ENCODE results near the gene SMCHD1. TPM values are rescaled to one million over a fixed set of nuclear protein-coding genes. Genes with fewer than 3 reads are reported as not detected.

Gene SMCHD1
- total and polyA plus RNA-seq, 7 donors = 6.2 to 23.0 (median 20.3) TPM

DNA sequence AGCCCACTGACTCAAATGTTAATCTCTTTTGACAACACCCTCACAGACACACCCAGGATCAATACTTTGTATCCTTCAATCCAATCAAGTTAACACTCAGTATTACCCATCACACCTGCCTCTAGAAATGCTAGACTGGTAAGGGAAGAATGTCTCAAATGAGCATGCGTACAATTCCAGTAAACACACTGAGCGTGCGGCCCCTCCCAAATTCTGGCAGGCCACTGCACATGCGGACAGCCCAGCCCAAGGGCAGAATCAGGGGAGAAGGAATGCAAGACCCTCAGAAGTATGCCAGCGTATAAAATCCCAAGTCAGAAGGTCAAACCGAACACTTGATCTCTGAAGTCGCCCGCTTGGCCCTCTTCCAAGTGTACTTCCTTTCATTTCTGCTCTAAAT is 183.7 kb downstream of the SMCHD1 start:
- intact Hi-C loops (cut with DNase I) = no loop called here
- TF ChIP-seq, protein P1, sequence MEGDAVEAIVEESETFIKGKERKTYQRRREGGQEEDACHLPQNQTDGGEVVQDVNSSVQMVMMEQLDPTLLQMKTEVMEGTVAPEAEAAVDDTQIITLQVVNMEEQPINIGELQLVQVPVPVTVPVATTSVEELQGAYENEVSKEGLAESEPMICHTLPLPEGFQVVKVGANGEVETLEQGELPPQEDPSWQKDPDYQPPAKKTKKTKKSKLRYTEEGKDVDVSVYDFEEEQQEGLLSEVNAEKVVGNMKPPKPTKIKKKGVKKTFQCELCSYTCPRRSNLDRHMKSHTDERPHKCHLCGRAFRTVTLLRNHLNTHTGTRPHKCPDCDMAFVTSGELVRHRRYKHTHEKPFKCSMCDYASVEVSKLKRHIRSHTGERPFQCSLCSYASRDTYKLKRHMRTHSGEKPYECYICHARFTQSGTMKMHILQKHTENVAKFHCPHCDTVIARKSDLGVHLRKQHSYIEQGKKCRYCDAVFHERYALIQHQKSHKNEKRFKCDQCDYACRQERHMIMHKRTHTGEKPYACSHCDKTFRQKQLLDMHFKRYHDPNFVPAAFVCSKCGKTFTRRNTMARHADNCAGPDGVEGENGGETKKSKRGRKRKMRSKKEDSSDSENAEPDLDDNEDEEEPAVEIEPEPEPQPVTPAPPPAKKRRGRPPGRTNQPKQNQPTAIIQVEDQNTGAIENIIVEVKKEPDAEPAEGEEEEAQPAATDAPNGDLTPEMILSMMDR (IDR thresholded peaks at IDR 0.05) = no peak

GRCh38 chr18:2840521-2840920 is 185.0 kb downstream of the SMCHD1 start:
- TF ChIP-seq, protein P1 (IDR thresholded peaks at IDR 0.05) = no peak
- DNase-seq (no peak), ATAC-seq (no peak)
- intact Hi-C loops (cut with DNase I) = no loop called here
- no peaks in the 10 kb centered on the region for H3K4me1 ChIP-seq
- 93 to 98% (median 96%) methylated on average over 1 of the region's 1 CpG for WGBS, 3 donors
- H3K9me3 ChIP-seq = no peaks in the 10 kb centered on the region
- no peaks in the 10 kb centered on the region for H3K36me3 ChIP-seq (ENCODE audit: insufficient read depth in 1 of 2, low read depth in 1 of 2)
- no peak overlapping the region for H3K4me3 ChIP-seq
- H3K27ac ChIP-seq = no peak overlapping the region
- H3K27me3 ChIP-seq (ENCODE audit: insufficient read depth in 3 of 3, low read length in 2 of 3) = peaks cover 0 to 13% (median 0%) of the 10 kb centered on the region in 3 donors

More for the DNA sequence above, 183.7 kb downstream of the SMCHD1 start:
- no peaks in the 10 kb centered on the region for H3K9me3 ChIP-seq
- H3K4me1 ChIP-seq = no peaks in the 10 kb centered on the region
- no peak for DNase-seq
- WGBS, 3 donors = 65 to 70% (median 69%) methylated on average over 8 of the region's 8 CpGs
- H3K27me3 ChIP-seq (ENCODE audit: insufficient read depth in 3 of 3, low read length in 2 of 3) = peaks cover 0 to 1% (median 0%) of the 10 kb centered on the region in 3 donors
- ATAC-seq = no peak
- H3K4me3 ChIP-seq = no peak overlapping the region
- H3K36me3 ChIP-seq (ENCODE audit: insufficient read depth in 1 of 2, low read depth in 1 of 2) = no peaks in the 10 kb centered on the region
- no peak overlapping the region for H3K27ac ChIP-seq

DNA sequence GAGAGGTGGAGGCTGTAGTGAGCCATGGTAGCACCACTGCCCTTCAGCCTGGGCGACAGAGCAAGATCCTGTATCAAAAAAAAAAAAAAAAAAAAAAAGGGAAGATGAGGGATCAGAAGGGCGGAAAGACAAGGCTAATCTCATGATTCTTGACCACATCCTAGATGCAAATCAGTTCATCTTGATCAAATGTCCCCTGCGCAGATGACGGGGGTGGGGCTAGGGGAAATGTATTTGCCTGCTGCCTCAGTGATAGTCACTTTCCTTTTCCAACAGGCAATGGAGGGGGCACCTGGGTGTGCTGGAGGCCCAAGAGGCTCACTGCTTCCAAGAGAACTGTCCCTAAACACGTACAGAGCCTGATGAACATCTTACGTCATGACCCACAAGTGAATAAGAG is 187.6 kb downstream of the SMCHD1 start:
- intact Hi-C loops (cut with DNase I) = no loop called here
- no peaks in the 10 kb centered on the region for H3K9me3 ChIP-seq
- H3K36me3 ChIP-seq (ENCODE audit: insufficient read depth in 1 of 2, low read depth in 1 of 2) = no peaks in the 10 kb centered on the region
- no peak for ATAC-seq
- WGBS, 3 donors = 79 to 82% (median 81%) methylated on average over 6 of the region's 6 CpGs
- TF ChIP-seq, protein P1 (IDR thresholded peaks at IDR 0.05) = no peak
- peaks cover 4 to 38% (median 5%) of the 10 kb centered on the region in 3 donors for H3K27me3 ChIP-seq (ENCODE audit: insufficient read depth in 3 of 3, low read length in 2 of 3)
- DNase-seq = no peak
- H3K4me1 ChIP-seq = peaks cover 2% of the 10 kb centered on the region
- H3K4me3 ChIP-seq = no peak overlapping the region
- H3K27ac ChIP-seq = no peak overlapping the region

- intact Hi-C loops (cut with DNase I) = no loop called here
- no peaks in the 10 kb centered on the region for H3K36me3 ChIP-seq (ENCODE audit: insufficient read depth in 1 of 2, low read depth in 1 of 2)
- 78 to 82% (median 79%) methylated on average over 4 of the region's 4 CpGs for WGBS, 3 donors
- no peak overlapping the region for H3K27ac ChIP-seq
- no peak overlapping the region for H3K4me3 ChIP-seq
- H3K9me3 ChIP-seq = no peaks in the 10 kb centered on the region
- peaks cover 4 to 53% (median 7%) of the 10 kb centered on the region in 3 donors for H3K27me3 ChIP-seq (ENCODE audit: insufficient read depth in 3 of 3, low read length in 2 of 3)
- peaks cover 2% of the 10 kb centered on the region for H3K4me1 ChIP-seq
- TF ChIP-seq, protein P1 (IDR thresholded peaks at IDR 0.05) = no peak
- DNase-seq = no peak
- peak in 1 of 4 donors; percentile 36 for ATAC-seq
These were observed 189.6 kb downstream of the SMCHD1 start for GRCh38 chr18:2845172-2845571.

Data from psoas muscle (tissue), 8 donors.